ENCODE data around the gene ARHGAP26. TPM values are rescaled to one million over a fixed set of nuclear protein-coding genes. Genes with fewer than 3 reads are reported as not detected.

The ARHGAP26 gene
- total RNA-seq, 1 donor from 2014 or later, result 20.1 TPM

GRCh38 chr5:143204474-143205246, 434.5 kb downstream of the ARHGAP26 start:
- Mint-ChIP-seq H3K27me3 (ENCODE audit: unreplicated experiment) (peaks cover 4% of the 10 kb centered on the region), H3K27ac (ENCODE audit: unreplicated experiment) (no peak overlapping the region), H3K4me3 (ENCODE audit: unreplicated experiment) (no peak overlapping the region), H3K4me1 (ENCODE audit: low read depth, unreplicated experiment) (peaks cover 14% of the 10 kb centered on the region), H3K9me3 (ENCODE audit: unreplicated experiment) (no peaks in the 10 kb centered on the region), H3K36me3 (ENCODE audit: unreplicated experiment) (peaks cover 5% of the 10 kb centered on the region)
- DNase-seq, result no peak
- no peak for TF ChIP-seq CTCF (IDR thresholded peaks at IDR 0.05; ENCODE audit: partially characterized antibody, unreplicated experiment)

- H3K4me3 Mint-ChIP-seq (ENCODE audit: unreplicated experiment), result no peak overlapping the region
Measured at GRCh38 chr5:143205386-143205785, 435.2 kb downstream of the ARHGAP26 start.

GRCh38 chr5:143205883-143206195, 435.7 kb downstream of the ARHGAP26 start:
- no peak overlapping the region for H3K27ac Mint-ChIP-seq (ENCODE audit: unreplicated experiment)
- peaks cover 11% of the 10 kb centered on the region for H3K4me1 Mint-ChIP-seq (ENCODE audit: low read depth, unreplicated experiment)
- no peak overlapping the region for H3K4me3 Mint-ChIP-seq (ENCODE audit: unreplicated experiment)
- peaks cover 5% of the 10 kb centered on the region for H3K36me3 Mint-ChIP-seq (ENCODE audit: unreplicated experiment)
- no peaks in the 10 kb centered on the region for H3K9me3 Mint-ChIP-seq (ENCODE audit: unreplicated experiment)
- DNase-seq, result no peak
- no peak for TF ChIP-seq CTCF (IDR thresholded peaks at IDR 0.05; ENCODE audit: partially characterized antibody, unreplicated experiment)
- H3K27me3 Mint-ChIP-seq (ENCODE audit: unreplicated experiment), result peaks cover 4% of the 10 kb centered on the region

More at GRCh38 chr5:143205386-143205785, 435.2 kb downstream of the ARHGAP26 start:
- Mint-ChIP-seq H3K27ac (ENCODE audit: unreplicated experiment) (no peak overlapping the region), H3K36me3 (ENCODE audit: unreplicated experiment) (peaks cover 5% of the 10 kb centered on the region), H3K9me3 (ENCODE audit: unreplicated experiment) (no peaks in the 10 kb centered on the region), H3K27me3 (ENCODE audit: unreplicated experiment) (peaks cover 4% of the 10 kb centered on the region), H3K4me1 (ENCODE audit: low read depth, unreplicated experiment) (peaks cover 11% of the 10 kb centered on the region)
- TF ChIP-seq CTCF (IDR thresholded peaks at IDR 0.05; ENCODE audit: partially characterized antibody, unreplicated experiment), result no peak
- no peak for DNase-seq

GRCh38 chr5:143206196-143207053, 436.2 kb downstream of the ARHGAP26 start:
- Mint-ChIP-seq H3K4me3 (ENCODE audit: unreplicated experiment) (peak overlapping the region; percentile 26), H3K4me1 (ENCODE audit: low read depth, unreplicated experiment) (peaks cover 11% of the 10 kb centered on the region), H3K36me3 (ENCODE audit: unreplicated experiment) (peaks cover 5% of the 10 kb centered on the region), H3K27ac (ENCODE audit: unreplicated experiment) (no peak overlapping the region), H3K9me3 (ENCODE audit: unreplicated experiment) (no peaks in the 10 kb centered on the region), H3K27me3 (ENCODE audit: unreplicated experiment) (peaks cover 4% of the 10 kb centered on the region)
- no peak for DNase-seq
- TF ChIP-seq CTCF (IDR thresholded peaks at IDR 0.05; ENCODE audit: partially characterized antibody, unreplicated experiment), result no peak

- DNase-seq, result no peak
- Mint-ChIP-seq H3K4me1 (ENCODE audit: low read depth, unreplicated experiment) (peaks cover 11% of the 10 kb centered on the region), H3K27me3 (ENCODE audit: unreplicated experiment) (peaks cover 5% of the 10 kb centered on the region), H3K4me3 (ENCODE audit: unreplicated experiment) (no peak overlapping the region), H3K27ac (ENCODE audit: unreplicated experiment) (no peak overlapping the region), H3K9me3 (ENCODE audit: unreplicated experiment) (no peaks in the 10 kb centered on the region), H3K36me3 (ENCODE audit: unreplicated experiment) (peaks cover 4% of the 10 kb centered on the region)
- TF ChIP-seq CTCF (IDR thresholded peaks at IDR 0.05; ENCODE audit: partially characterized antibody, unreplicated experiment), result no peak
Measured at GRCh38 chr5:143207058-143207457, 436.9 kb downstream of the ARHGAP26 start.

All from glutamatergic neuron (in vitro differentiated cells).